D721Med (cell line): ENCODE data around the gene MLEC.

Source experiments
- DNase-seq: peaks from one replicate; pipeline ENCODE4 v3.0.0; 2011; ENCODE audit warnings: low spot score; ENCODE audit not compliant: insufficient read length
- FAIRE-seq: peaks from 2 replicates; lab custom pipeline; 2011; peaks lifted over from hg19 to GRCh38; lab: Jason Lieb, UNC
- TF ChIP-seq, protein P1 (sequence below): IDR thresholded peaks from 2 replicates; pipeline ENCODE4 v1.5.1; 2012; ENCODE audit warnings: mild to moderate bottlenecking, control low read depth; ENCODE audit not compliant: insufficient read depth; ENCODE audit errors: missing control alignments

The MLEC gene, protein sequence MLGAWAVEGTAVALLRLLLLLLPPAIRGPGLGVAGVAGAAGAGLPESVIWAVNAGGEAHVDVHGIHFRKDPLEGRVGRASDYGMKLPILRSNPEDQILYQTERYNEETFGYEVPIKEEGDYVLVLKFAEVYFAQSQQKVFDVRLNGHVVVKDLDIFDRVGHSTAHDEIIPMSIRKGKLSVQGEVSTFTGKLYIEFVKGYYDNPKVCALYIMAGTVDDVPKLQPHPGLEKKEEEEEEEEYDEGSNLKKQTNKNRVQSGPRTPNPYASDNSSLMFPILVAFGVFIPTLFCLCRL

DNA sequence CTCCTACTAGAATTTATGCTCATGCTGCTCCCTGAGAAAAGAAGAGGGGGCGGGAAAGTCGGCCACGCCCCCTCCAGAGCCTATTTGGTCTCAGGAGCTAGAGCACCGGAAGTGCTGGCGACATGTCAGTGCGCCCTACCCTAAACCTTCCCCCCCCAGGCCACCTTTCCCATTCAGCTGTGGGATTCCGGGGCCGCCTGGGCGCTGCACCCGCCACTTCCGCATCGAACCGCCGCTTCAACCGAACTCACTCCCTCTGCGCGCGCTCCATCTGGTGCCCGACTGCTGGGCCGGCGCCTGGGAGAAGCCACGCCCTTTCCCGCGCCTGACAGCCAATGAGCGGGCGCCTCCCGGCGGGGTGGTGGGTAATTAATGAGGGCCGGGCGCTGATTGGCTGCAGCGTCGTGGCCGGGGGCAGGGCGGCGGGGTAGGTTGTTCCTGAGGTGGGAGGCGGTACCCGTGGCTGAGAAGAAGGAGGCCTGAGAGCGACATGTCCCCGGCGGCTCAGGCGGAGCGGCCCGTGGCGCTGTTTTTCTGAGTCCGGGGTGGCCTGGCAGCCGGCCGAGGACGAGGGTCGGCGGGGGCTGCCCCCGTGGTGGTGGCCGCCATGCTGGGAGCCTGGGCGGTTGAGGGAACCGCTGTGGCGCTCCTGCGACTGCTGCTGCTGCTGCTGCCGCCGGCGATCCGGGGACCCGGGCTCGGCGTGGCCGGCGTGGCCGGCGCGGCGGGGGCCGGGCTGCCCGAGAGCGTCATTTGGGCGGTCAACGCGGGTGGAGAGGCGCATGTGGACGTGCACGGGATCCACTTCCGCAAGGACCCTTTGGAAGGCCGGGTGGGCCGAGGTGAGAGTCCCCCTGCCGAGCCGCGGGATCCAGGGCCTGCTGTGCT, at the start of gene MLEC:
Gene MLEC, plus strand, starts transcription at position 460 of the 888 bp plus-strand sequence. Its CDS starts 148 bp downstream, at position 608.
- no peak for FAIRE-seq
- TF ChIP-seq, protein P1, sequence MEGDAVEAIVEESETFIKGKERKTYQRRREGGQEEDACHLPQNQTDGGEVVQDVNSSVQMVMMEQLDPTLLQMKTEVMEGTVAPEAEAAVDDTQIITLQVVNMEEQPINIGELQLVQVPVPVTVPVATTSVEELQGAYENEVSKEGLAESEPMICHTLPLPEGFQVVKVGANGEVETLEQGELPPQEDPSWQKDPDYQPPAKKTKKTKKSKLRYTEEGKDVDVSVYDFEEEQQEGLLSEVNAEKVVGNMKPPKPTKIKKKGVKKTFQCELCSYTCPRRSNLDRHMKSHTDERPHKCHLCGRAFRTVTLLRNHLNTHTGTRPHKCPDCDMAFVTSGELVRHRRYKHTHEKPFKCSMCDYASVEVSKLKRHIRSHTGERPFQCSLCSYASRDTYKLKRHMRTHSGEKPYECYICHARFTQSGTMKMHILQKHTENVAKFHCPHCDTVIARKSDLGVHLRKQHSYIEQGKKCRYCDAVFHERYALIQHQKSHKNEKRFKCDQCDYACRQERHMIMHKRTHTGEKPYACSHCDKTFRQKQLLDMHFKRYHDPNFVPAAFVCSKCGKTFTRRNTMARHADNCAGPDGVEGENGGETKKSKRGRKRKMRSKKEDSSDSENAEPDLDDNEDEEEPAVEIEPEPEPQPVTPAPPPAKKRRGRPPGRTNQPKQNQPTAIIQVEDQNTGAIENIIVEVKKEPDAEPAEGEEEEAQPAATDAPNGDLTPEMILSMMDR, result peak; percentile 22

DNA sequence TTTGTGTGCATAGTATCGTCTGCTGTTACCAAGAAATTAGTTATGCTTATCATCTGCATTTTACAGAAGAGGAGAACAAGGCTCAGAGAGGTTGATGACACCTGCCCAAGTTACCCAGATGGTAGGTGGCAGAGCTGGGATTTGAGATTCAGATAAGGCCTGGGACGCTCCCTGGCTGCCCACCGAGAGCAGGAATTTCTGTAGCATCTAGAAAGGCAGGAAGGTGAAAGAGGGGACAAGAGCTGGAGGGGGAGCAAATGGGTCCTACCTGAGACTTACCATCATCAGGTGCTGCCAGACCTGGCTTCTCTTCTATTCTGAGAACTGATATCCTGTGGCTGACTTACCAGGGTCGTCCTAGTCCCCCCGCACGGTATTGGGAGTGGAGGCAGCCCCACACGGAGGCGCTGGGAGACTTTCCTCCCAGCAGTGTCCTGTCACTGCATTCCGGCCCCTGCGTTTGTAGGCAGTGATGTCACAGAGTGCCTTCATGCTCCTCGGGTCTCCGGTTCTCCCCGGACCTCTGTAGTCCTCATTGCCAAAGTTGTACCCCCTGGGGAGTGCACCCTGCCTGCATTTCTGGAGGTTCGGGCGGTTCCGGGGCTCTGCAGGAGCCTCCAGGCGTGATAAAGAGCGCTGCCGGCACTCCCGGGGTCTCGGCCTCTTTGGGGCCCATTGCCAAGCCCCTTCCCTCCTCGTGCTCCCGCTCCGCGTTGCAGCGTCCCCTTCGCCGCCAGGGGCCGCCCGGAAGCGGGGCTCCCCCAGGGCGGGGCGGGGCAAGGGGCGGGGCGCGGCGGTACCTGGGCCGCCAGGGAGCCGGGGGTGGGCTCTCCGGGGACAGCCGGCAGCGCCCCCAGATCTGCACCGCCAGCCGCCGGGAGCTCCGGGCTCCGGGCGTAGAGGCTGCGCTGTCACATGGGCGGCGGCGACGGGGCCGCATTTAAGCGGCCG, 46.9 kb upstream of the MLEC start, which contains the start of gene CABP1:
Gene CABP1, plus strand, starts transcription at position 856 of the 951 bp plus-strand sequence. Its CDS starts 60 bp downstream, at position 916.
- TF ChIP-seq, protein P1, result peak; percentile 25
- FAIRE-seq (no peak), DNase-seq (no peak)

More for the DNA sequence above, at the start of gene MLEC:
- DNase-seq, result peak; percentile 92

DNA sequence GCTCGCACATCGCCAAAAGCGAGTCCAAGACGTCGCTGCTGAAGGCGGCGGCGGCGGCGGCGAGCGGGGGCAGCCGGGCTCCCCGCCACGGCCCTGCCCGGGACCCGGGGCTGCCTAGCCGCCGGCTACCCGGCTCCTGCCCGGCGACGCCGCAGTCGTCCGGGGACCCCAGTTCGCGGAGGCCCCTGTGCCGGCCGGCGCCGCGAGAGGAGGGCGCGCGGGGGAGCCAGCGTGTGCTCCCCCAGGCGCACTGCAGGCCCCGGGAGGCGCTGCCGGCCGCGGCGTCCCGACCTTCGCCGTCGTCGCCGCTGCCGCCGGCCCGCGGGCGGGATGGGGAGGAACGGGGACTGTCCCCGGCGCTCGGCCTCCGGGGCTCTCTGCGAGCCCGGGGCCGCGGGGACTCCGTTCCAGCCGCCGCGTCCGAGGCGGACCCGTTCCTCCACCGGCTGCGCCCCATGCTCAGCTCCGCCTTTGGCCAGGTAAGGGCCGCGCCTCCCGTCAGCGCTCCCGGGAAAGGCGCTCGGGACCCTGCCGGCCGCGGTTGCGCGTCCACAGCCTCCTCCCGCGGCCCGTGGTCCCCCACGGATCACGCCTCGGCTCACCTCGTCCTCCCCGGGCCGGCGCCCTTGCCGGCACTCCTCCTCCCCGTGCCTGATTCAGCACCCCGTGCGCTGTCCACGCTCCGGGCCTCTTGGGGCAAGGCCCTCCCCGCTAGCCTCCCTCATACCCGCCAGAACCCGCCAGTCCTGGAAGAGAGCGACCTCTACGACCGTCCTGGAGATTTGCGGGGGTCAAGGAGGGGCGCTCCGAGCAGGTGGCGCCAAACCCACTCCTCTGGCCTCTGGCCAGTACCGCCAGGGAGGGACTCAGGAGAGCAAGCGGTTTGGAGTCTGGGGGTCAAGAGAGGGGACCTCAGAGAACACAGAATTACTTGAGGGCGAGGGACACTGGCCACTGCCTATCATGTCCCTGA, 45.8 kb upstream of the MLEC start:
- TF ChIP-seq, protein P1, result no peak
- FAIRE-seq, result no peak
- DNase-seq, result no peak

DNA sequence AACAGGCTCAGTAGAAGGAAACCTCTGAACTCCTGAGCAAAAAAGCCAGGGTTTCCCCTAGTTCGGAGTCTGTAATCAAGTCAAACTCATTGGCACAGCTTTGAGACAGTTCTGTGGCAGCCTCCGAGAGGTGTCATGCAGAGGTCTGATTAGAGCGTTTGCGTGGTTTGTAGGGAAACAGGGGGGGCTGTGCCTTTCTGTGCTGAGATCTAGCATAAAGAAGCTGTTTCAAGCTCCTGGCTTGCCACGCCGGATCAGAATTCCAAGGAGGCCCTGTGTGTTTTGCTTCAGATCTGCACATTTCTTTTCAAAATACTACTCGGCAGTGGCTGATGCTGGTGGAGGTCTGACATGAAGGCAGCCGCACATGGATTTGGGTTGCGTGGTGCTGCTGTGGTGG, 44.8 kb upstream of the MLEC start:
- FAIRE-seq (no peak), DNase-seq (no peak)
- TF ChIP-seq, protein P1, result no peak

DNA sequence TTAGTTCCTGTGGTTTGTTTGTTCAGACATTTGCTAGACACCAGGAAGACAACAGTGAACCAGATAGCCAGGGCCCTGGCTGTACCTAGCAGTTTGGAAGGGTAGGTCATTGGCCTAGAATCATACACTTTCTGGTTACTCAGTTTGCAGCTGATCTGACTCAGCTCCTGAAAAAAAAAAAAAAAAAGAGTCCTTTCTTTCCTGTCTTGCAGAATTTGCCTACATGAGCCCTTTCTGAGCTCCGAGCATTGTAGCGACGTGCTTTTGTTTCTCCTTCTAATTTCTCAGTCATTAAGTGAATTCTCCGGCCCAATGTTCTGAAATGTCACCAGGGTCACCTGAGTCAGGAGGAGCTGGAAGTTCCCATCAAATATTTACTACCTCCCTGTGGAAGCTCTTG, 44.1 kb upstream of the MLEC start:
- TF ChIP-seq, protein P1, result no peak
- no peak for FAIRE-seq
- DNase-seq, result no peak

DNA sequence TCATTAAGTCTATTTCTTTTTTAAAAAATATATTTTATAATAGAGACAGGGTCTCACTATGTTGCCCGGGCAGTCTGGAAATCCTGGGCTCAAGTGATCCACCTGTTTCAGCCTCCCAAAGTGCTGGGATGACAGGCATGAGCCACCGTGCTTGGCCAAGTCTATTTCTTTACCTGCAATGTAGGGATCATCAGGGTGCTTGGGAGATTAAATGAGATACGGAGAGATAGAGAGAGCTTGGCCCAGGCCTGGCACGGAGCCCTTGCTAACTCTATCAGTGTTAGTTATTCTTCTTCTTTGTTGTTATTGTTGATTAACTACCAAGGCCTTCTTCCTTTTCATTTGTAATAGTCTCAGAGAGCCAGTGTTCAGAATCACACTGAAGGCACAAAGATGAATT, 43.4 kb upstream of the MLEC start:
- TF ChIP-seq, protein P1, result no peak
- DNase-seq, result no peak
- FAIRE-seq, result no peak
